ENCODE results near the gene WDFY1.

- TF ChIP-seq, protein P1, sequence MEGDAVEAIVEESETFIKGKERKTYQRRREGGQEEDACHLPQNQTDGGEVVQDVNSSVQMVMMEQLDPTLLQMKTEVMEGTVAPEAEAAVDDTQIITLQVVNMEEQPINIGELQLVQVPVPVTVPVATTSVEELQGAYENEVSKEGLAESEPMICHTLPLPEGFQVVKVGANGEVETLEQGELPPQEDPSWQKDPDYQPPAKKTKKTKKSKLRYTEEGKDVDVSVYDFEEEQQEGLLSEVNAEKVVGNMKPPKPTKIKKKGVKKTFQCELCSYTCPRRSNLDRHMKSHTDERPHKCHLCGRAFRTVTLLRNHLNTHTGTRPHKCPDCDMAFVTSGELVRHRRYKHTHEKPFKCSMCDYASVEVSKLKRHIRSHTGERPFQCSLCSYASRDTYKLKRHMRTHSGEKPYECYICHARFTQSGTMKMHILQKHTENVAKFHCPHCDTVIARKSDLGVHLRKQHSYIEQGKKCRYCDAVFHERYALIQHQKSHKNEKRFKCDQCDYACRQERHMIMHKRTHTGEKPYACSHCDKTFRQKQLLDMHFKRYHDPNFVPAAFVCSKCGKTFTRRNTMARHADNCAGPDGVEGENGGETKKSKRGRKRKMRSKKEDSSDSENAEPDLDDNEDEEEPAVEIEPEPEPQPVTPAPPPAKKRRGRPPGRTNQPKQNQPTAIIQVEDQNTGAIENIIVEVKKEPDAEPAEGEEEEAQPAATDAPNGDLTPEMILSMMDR (IDR thresholded peaks at IDR 0.05), result no peak
- no peak for TF ChIP-seq POLR2A (IDR thresholded peaks at IDR 0.05)
Observed at GRCh38 chr2:223937535-223937934, 7.6 kb downstream of the WDFY1 start.
